ENCODE data around the gene FAM210B. TPM values are rescaled to one million over a fixed set of nuclear protein-coding genes. Genes with fewer than 3 reads are reported as not detected.
"Not testable (repeated sequence)": the region's sequence is repeated elsewhere in the genome, so short reads cannot be mapped to it uniquely, and the experiment has no call there.

The FAM210B gene
- polyA plus RNA-seq, 3 donors = 43.1 to 45.3 (median 44.7) TPM

DNA sequence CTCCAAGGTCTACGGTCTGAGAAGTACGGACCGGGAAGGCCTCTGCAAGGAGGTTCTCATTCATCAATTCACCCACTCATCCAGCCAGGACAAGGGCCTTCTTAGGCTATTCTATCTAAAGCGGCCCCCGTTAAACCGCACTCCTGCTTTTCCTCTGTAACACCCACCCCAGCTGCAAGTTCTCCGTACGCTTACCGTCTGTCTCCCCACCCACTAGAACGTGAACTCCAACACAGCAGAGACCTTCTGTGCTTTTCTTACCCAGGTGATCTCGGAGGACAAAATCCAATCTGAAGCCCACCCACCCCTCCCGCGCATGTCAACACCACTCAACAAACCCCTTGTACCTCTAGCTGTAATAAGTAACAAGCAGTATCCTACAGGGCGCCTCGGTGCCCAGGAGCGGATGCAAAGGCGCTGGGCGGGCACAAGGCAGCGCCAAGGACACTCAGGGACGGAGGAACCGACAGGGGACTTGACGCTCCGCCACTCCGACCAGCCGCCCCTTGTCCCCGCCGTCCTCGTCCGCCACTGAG is 32.9 kb downstream of the FAM210B start:
- DNase-seq (ENCODE audit: low read depth in 3 of 3, low spot score in 2 of 3) = no peak

DNA sequence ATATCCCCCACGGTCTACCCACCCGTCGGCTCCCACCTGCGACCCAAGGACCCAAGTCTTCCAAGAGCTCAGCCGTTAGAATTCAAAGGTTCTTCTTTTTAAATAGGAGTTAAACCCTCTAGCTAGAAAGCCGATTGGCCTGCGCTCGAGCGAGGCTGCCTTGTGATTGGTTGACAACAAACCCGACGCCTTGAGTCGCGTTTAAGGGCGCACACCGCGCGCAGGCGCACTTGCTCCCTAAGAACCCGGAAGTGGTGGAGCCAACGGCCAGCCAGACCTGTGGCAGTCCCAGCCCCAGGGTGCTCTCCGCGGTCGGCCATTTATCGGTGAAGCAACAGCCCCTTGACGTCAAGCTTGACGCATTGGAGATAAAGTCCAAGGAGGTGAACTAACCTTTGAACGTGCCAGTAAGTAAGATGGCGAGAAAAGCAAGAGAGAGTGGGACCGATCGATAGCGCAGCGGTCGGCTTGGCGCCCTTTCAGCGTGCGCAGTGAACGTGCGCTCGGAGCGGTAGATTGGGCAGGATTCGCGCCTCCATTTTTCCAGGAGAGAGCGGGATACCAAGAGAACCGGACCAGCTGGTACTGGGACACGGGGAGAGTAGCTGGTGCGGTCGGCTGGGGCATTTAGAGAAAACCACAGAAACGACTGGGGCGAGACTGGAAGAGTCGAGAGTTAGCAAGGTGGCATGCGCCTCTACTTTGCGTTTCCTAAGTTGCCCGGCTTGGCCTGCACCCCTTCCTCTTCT is 33.5 kb downstream of the FAM210B start, which contains the start of the genes AURKA and CSTF1:
TSS of gene AURKA (minus strand) at position 84 of the 749 bp plus-strand sequence. CDS start 4,018 bp downstream, outside the sequence.
TSS of gene CSTF1 (plus strand) at position 514 of the 749 bp plus-strand sequence. CDS start 2,908 bp downstream, outside the sequence.
- peak; percentile 97 to 98 (median 98) for DNase-seq (ENCODE audit: low read depth in 3 of 3, low spot score in 2 of 3)

DNA sequence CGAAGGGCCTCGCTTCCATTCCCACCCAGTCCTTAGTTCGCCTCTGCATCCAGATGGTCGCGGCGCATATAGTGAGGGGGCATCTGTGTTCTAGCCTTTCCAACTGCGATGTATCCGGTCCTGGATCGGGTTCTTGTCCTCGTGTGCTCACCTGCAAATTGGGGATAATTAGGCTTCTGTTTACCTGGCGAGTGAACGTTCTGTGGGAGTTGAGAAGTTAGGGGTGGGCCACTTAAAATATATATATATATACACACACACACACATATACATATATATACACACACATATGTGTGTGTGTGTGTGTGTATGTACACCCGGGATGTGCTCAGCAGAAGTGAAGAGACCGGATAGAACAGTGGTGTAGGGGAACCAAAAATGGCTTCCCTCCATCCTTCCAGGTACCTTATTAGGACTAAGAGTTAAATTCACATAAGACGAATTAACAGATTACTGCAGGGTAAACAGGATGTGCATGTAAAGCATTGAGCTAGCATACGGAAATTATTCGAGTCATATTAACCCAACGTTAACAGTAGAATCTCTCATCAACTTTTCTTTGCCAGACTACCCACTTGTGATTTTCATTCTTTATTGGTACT is 34.2 kb downstream of the FAM210B start:
- DNase-seq (ENCODE audit: low read depth in 3 of 3, low spot score in 2 of 3) = no peak

DNA sequence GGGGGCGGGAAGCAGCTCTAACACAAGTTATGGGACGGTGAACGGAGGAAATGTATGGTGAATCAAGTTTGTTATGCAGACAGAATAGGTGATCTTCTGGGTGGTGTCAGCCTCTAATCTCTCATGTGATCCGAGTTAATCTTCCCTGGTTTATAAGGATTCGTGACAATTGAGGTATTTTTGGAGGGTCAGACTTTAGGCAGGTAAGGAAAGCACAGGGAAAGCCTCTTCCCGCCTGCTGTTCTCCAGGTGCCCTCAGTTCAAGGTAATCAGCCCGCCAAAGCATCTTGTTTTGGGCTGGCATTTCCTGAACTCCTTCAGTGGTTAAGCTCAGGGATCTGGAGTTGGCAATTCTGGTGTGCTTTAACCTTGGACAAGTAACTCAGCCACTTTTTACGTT is 34.9 kb downstream of the FAM210B start:
- DNase-seq (ENCODE audit: low read depth in 3 of 3, low spot score in 2 of 3) = no peak

DNA sequence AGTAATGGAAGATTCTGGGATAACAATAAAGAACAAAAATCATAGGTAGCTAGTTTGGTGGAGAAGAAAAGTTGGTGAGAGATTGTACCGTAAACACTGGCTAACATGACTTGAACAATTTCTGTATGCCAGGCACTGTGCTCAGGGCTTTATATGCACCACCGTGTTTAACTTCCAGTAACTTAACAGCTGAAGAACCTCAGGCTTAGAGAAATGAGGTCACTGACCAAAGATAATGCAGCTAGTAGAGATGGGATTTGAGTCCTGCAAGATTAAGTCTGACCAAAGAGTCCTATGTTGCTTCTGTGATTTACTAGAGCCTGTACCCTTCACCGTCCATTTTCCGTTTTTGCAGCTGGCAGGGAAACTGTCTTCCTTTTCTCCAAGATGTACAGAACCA is 36.4 kb downstream of the FAM210B start:
- no peak for DNase-seq (ENCODE audit: low read depth in 3 of 3, low spot score in 2 of 3)

DNA sequence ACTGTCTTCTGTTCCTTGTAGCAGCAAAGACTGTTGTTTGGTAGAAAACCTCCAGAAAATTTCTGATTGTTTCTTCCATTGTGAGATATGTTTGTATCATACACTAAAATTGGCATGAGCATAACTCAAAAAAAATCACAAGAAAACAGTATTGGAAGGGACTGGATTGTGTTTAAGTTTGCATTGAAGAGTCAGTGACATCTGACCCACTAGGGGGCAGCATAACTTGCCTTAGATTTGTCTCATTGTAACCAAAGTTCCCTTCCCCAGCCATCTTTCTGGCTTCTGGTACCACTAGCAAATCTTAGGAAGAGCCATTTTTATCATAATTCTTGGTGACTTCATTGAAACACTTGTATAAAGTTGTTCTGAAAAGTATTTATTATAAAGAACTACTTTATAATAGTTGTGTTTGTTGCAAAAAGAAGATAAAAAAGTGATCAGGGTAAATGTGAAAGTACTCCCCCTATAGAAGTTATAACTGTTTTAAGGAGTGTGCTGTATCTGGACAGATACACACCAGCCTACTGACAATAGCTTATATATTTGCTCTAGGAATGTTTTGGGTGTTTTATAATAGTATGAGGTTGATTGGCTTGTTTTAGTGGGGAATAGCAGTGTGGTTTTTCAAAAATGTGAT is 41.3 kb downstream of the FAM210B start:
- DNase-seq (ENCODE audit: low read depth in 3 of 3, low spot score in 2 of 3) = peak in 1 of 3 donors; percentile 55

DNA sequence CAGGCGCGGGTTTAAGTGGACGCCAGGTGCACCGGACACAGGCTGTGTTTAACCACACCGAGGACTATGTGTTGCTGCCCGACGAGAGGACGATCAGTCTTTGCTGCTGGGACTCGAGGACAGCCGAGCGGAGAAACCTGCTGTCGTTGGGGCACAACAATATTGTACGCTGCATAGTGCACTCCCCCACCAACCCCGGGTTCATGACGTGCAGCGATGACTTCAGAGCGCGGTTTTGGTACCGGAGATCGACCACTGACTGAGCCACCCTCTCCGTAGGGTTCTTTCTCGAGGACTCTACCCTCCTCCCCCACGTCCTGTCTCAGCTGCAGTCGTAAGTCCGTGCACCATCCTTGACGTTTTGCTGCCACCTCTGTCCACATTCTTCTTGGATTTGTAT is 44.7 kb downstream of the FAM210B start:
- no peak for DNase-seq (ENCODE audit: low read depth in 3 of 3, low spot score in 2 of 3)

DNA sequence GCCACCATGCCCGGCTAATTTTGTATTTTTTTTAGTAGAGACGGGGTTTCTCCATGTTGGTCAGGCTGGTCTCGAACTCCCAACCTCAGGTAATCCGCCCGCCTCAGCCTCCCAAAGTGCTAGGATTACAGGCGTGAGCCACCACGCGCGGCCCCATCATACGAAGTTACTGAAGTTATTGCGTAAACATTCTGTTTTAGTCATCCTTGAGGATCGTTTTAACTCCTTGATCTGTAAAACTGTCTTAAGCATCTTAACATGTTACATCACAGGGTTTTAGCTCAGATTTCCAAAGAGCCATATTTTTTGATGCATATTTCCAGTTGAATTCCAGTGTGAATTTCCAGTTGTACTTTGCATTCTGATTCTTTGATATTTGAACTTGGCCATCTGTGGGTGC is 46.6 kb downstream of the FAM210B start:
- not testable (repeated sequence) for DNase-seq (ENCODE audit: low read depth in 3 of 3, low spot score in 2 of 3)

DNA sequence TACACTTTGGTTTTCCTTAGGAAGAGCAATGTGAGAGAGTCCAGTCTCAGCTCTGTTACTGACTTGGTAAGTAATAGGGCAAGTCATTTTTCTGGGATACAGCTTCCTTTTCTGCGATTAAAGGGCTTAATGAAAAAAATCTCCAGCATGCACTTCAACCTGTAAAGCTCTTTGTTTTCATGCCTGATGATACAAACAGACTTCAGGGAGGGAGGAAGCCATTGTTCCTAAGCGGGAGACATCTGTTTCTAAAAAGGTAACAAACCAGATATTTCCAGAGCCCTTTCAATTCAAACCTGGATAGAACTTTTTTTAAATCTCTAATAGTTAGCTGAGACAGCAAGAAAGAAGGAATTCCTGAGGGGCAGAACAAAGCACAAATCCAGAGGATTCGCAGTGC is 48.1 kb downstream of the FAM210B start:
- DNase-seq (ENCODE audit: low read depth in 3 of 3, low spot score in 2 of 3) = no peak

DNA sequence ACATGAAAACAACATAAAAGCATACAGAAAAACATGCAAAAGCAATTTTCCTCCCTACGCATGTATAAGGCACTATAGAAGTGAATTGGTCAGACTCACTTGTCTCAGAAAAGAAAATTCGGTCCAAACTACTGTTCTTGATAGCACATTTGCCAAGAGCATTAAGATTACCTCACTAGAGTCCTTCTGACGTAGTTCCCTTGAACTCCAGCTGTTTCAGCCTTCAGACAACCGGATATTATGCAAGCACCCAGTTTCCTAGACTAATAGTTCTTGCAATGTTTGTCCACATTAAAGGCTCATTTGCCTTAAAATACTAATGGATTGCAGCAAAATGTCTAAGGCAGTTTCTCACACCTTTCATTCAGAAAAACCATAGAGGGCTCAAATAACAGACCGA is 50.7 kb downstream of the FAM210B start:
- DNase-seq (ENCODE audit: low read depth in 3 of 3, low spot score in 2 of 3) = no peak

DNA sequence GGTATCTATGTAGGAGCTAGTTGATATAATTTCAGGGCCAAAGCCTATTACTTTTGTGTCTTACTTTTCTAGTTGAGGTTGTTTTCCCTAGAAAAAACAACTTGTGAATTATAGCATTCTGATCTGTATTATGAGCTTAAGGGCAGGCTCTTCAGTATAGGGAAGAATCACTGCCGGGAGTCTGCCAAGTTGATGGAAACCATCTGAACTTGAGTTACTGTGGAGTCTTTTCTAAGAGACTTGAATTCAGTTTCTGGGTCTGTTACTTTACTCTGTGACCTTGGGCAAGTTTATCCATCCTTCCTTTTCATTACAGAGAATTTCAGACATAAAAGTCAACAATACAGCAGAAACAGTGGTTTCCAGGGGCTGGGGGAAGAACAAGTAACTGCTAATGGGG is 51.2 kb downstream of the FAM210B start:
- DNase-seq (ENCODE audit: low read depth in 3 of 3, low spot score in 2 of 3) = peak in 1 of 3 donors; percentile 29

DNA sequence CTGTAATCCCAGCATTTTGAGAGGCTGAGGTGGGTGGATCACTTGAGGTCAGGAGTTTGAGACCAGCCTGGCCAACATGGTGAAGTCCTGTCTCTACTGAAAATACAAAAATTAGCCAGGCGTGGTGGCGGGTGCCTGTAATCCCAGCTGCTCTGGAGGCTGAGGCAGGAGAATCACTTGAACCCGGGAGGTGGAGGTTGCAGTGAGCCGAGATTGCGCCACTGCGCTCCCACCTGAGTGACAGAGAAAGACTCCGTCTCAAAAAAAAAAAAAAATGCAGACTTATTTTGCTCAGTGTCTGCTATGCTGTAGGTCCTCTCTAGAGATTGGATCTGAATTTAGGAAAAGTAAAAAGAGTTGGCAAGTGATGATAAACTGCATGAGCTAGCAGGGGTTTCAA is 52.5 kb downstream of the FAM210B start:
- not testable (repeated sequence) for DNase-seq (ENCODE audit: low read depth in 3 of 3, low spot score in 2 of 3)

DNA sequence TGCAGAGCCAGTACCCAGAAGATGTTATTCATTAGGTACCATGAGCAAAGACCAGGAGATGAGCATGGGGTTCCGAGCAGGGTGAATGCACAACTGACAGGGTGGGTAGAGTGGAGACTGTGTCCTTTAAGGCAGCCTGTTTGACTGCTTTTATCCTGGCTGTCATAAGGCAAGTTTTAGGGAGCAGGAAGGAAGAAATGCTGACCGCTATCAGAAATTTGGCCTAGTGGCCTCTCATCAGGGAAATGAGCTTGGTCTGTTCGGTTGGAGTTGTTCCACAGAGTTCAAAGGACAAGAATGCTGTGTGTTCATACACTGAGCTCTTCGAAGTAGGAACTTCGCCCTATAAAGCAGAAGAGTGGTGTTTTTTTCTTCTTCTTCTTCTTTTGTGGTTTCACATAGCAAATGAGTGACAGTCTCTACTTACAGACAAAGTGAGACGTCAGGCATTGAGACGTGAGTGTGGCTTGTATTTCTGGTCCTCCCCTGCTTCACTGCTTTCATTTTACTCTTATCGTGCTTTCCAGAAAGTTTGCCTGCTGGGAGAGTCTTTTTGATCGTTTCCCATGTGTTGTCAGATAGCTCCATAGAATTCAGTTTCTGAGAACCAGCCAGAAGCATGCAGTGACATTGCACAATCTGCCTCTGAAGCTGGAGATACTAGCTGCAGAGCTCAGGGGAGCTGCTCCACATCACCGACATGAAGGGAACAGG is 53.1 kb downstream of the FAM210B start, which contains the start of gene CASS4:
TSS of gene CASS4 (plus strand) at position 502 of the 714 bp plus-strand sequence. CDS start at position 701, 199 bp downstream.
- peak in 2 of 3 donors; percentile 44 to 48 for DNase-seq (ENCODE audit: low read depth in 3 of 3, low spot score in 2 of 3)

DNA sequence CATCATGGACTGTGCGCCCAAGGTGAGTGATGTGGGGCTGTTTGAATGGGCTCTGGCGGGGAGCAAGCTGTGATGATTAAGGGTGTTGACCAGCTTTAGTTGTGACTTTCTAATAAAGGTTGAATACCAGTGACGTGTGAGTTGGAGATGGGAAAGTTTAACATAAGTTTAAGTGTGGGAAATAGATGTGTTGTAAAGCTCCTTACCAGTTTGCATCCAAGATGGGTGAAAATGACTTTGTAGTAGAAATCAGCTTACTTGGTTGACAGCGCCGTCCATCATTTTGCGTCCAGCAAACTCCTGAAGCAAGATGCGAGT is 53.7 kb downstream of the FAM210B start:
- no peak for DNase-seq (ENCODE audit: low read depth in 3 of 3, low spot score in 2 of 3)

DNA sequence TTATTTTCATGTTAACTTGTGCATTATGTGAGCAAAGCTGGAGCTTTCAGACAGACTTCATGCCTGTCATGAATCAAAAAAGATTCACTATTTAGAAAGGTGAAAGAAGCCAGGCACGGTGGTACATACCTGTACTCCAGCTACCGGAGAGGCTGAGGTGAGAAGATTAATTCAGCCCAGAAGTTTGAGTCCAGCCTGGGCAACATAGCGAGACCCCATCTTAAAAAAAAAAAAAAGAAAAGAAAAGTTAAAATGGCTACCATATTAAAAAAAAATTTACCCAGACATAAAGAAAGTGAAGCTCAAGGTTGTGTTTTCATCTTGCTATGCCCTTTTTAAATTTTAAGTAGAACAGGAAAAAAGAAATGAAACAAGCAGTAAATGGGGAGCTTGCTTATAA is 54.2 kb downstream of the FAM210B start:
- DNase-seq (ENCODE audit: low read depth in 3 of 3, low spot score in 2 of 3) = no peak

DNA sequence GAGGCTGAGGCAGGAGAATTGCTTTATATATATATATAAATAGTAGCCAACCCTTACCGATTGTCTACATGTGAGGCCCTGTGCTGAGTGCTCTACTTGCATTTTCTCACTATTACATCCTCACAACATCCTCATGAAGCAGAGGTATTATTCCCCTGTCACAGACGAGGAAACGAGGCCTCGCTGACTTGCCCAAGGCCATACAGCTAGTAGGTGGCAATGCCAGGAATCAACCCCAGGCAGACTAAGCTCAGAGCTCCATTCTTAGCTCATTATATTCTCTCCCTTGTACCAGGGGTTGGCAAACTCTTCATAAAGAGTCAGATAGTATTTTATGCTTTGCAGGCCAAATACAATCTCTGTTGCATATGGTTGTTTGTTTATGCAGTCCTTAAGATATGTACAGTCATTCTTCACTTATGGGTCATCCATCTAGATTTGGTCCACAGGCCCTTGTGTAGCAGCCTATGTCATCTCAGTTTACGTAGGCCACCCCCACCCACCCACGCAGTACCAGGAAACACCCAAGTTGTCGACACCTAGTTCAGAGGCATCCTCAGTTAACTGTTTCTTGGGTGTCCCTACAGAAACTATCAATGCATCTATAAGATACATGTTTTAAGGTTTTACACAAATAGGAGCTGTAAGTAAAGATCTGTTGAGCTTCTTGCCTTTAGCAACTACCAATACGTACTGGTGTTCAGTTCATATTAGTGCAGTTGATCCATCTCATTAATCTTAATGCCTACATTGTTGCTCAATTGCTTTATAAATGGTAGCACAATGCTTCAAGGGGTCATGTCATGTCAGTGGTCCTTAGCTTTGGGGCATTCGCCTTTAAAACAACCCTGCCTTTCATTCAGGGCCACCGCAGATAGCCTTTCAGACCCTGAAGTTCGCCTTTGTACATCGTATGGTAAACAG is 56.3 kb downstream of the FAM210B start:
- DNase-seq (ENCODE audit: low read depth in 3 of 3, low spot score in 2 of 3) = no peak

DNA sequence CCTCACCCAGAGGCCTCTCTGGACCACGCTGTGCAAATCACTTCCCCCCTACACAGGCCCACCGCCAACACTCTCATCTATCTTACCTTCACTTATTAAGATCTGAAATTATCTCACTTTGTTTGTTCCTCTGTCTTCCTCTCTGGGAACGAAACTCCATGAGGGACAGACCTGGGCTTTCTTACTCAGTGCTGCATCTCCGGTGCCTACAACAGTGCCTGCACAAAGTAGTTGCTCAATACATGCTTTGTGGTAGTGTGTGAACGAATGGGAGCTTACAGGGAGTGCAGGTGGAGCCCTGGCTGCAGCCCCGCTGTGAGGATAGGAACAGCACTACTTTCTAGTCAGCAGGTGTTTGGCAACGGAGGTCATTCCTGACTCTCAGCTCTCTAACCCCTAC is 58.6 kb downstream of the FAM210B start:
- no peak for DNase-seq (ENCODE audit: low read depth in 3 of 3, low spot score in 2 of 3)

DNA sequence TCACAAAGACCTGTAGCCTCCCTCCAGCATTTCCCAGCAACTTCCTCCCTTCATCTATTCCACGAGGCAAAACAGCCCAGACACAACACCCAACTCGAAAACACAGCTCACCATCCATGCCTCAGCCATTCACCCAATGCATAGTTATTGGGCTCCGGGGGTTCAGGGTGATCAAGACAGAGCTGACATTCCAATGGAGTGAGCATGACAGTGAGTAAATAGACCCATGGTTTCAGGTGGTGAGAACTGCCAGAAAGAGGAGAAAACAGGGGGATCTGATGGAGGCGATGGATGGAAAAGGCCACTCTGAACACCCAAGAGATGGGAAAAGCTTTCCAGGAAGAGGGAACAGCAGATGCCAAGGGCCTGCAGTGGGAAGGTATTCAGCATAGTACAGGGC is 59.1 kb downstream of the FAM210B start:
- no peak for DNase-seq (ENCODE audit: low read depth in 3 of 3, low spot score in 2 of 3)
